22Rv1 (cell line): ENCODE measurements around the gene PCSK6.

Source experiments
- CTCF ChIP-seq: fragments of 450-650 bp; IDR thresholded peaks from 2 replicates; pipeline ENCODE4 v1.5.1; 2017; ENCODE audit warnings: mild to moderate bottlenecking
- ZFX ChIP-seq: fragments of 450-650 bp; IDR thresholded peaks from 2 replicates; pipeline ENCODE4 v1.6.1; 2017; ENCODE audit warnings: antibody characterized with exemption, borderline replicate concordance

GRCh38 chr15:101533371-101534140 is 44.0 kb upstream of the PCSK6 start:
- TF ChIP-seq CTCF (no peak), ZFX (no peak)
